Neural cell (in vitro differentiated cells): ENCODE measurements around the gene GAL3ST3. TPM values are rescaled to one million over a fixed set of nuclear protein-coding genes. Genes with fewer than 3 reads are reported as not detected.

Source experiments
- H2AFZ ChIP-seq: fragments of 200-600, 300-800 bp; sonication (generic), shearing (Covaris generic); 2 replicates; pipeline ENCODE4 v1.6.0; 2014; ENCODE audit warnings: low read depth, mild to moderate bottlenecking, antibody characterized with exemption, low read length, moderate library complexity
- H3F3A ChIP-seq: fragments of 200-600 bp; shearing (Covaris generic); 2 replicates; pipeline ENCODE4 v1.6.1; 2016; ENCODE audit warnings: mild to moderate bottlenecking, moderate library complexity, mixed read lengths, antibody characterized with exemption, low read length; ENCODE audit not compliant: insufficient read depth, poor library complexity, severe bottlenecking
- H3K27ac ChIP-seq: fragments of 200-600, 300-800 bp; sonication (generic), shearing (Covaris generic); 2 replicates; pipeline ENCODE4 v1.5.1; 2014; ENCODE audit warnings: mild to moderate bottlenecking, low read length, moderate library complexity
- H3K27me3 ChIP-seq: fragments of 300-800, 200-600 bp; sonication (generic), shearing (Covaris generic); 2 replicates; pipeline ENCODE4 v1.6.0; 2014; ENCODE audit warnings: mild to moderate bottlenecking, low read depth, low read length, moderate library complexity; ENCODE audit not compliant: insufficient read depth
- H3K36me3 ChIP-seq: fragments of 300-800, 200-600 bp; sonication (generic), shearing (Covaris generic); 2 replicates; pipeline ENCODE4 v1.5.1; 2014; ENCODE audit warnings: mild to moderate bottlenecking, antibody characterized with exemption, low read length, moderate library complexity; ENCODE audit not compliant: insufficient read depth
- H3K4me2 ChIP-seq: fragments of 300-800, 200-600 bp; sonication (generic), shearing (Covaris generic); 2 replicates; pipeline ENCODE4 v1.6.0; 2014; ENCODE audit warnings: mild to moderate bottlenecking, low read length
- H3K4me3 ChIP-seq: fragments of 300-800, 200-600 bp; sonication (generic), shearing (Covaris generic); 2 replicates; pipeline ENCODE4 v1.5.1; 2014; ENCODE audit warnings: mild to moderate bottlenecking, low read length, moderate library complexity
- H3K79me2 ChIP-seq: fragments of 200-600 bp; shearing (Covaris generic); replicated peaks from 2 replicates; pipeline ENCODE4 v1.6.0; 2014; ENCODE audit warnings: mild to moderate bottlenecking, low read length, moderate library complexity; ENCODE audit not compliant: insufficient read depth
- H3K9ac ChIP-seq: fragments of 300-800, 200-600 bp; sonication (generic), shearing (Covaris generic); 2 replicates; pipeline ENCODE4 v1.6.1; 2016; ENCODE audit warnings: mild to moderate bottlenecking, low read length, mixed read lengths
- H3K9me2 ChIP-seq: fragments of 200-600 bp; shearing (Covaris generic); 2 replicates; pipeline ENCODE4 v1.6.1; 2016; ENCODE audit warnings: mild to moderate bottlenecking, low read length, mixed read lengths; ENCODE audit not compliant: insufficient read depth
- H3K9me3 ChIP-seq: fragments of 200-600, 300-800 bp; sonication (generic), shearing (Covaris generic); 2 replicates; pipeline ENCODE4 v1.6.1; 2016; ENCODE audit warnings: mild to moderate bottlenecking, mixed run types, low read length, moderate library complexity, mixed read lengths
- H4K20me1 ChIP-seq: fragments of 200-600 bp; shearing (Covaris generic); 2 replicates; pipeline ENCODE4 v1.6.1; 2016; ENCODE audit warnings: mild to moderate bottlenecking, mixed run types; ENCODE audit not compliant: insufficient read depth
- EP300 ChIP-seq: fragments of 450-650 bp; conservative IDR thresholded peaks from 2 replicates; pipeline ENCODE4 v1.6.1; 2014; ENCODE audit warnings: antibody characterized with exemption, mild to moderate bottlenecking, moderate library complexity; ENCODE audit not compliant: poor library complexity, severe bottlenecking
- EZH2 ChIP-seq: fragments of 200-600, 300-800 bp; shearing (Covaris generic), sonication (generic); IDR thresholded peaks from 2 replicates; pipeline ENCODE4 v1.6.1; 2014; ENCODE audit warnings: antibody characterized with exemption, low read length, borderline replicate concordance, mild to moderate bottlenecking; ENCODE audit not compliant: insufficient read depth, poor library complexity, severe bottlenecking
- MXI1 ChIP-seq: fragments of 450-650 bp; conservative IDR thresholded peaks from 2 replicates; pipeline ENCODE4 v1.6.1; 2014; ENCODE audit warnings: antibody characterized with exemption, mild to moderate bottlenecking; ENCODE audit not compliant: poor library complexity, severe bottlenecking
- POLR2AphosphoS5 ChIP-seq: IDR thresholded peaks from 2 replicates; pipeline ENCODE4 v1.6.1; 2012
- RAD21 ChIP-seq: fragments of 450-650 bp; conservative IDR thresholded peaks from 2 replicates; pipeline ENCODE4 v1.6.1; 2014; ENCODE audit warnings: antibody characterized with exemption, mild to moderate bottlenecking, moderate library complexity
- REST ChIP-seq: IDR thresholded peaks from 2 replicates; pipeline ENCODE4 v1.6.1; 2012; ENCODE audit warnings: borderline replicate concordance
- SMC3 ChIP-seq: fragments of 450-650 bp; conservative IDR thresholded peaks from 2 replicates; pipeline ENCODE4 v1.6.1; 2014; ENCODE audit warnings: antibody characterized with exemption, mild to moderate bottlenecking, moderate library complexity; ENCODE audit not compliant: poor library complexity
- TAF1 ChIP-seq: IDR thresholded peaks from 2 replicates; pipeline ENCODE4 v1.6.1; 2012; ENCODE audit warnings: low read depth
- polyA plus RNA-seq: library from polyadenylated mRNA; depleted of rRNA; stranded (reverse); fragments of >200 nt; gene quantifications from 2 replicates; pipeline ENCODE4 v1.2.3, GENCODE V29; 2014
- TF ChIP-seq, protein P1 (sequence below): fragments of 450-650 bp; IDR thresholded peaks from 2 replicates; pipeline ENCODE4 v1.5.1; 2014; ENCODE audit warnings: antibody characterized with exemption, mild to moderate bottlenecking, moderate library complexity; ENCODE audit not compliant: poor library complexity, severe bottlenecking

Gene GAL3ST3
- polyA plus RNA-seq, 1 donor from 2014 or later: 17.2 TPM

DNA sequence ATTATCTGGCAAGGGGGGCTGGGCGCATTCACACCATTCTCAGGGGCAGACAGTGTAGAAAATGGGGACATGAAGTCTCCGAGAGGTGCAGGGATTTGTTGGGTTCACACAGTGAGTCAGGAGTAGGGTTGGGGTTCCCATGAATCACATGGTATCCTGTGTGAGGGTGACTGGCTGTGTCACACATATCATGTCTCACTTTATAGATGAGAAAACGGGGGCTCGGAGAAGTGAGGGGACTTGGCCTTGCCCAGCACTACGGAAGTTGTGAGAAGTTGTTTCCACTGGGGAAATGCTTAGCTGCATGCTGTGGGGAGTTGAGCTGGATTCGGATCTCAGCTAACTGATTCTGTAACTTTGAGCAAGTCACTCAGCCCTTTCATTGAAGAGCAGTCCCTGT, 4.2 kb downstream of the GAL3ST3 start:
- Histone ChIP-seq H3K27ac (no peak overlapping the region), H3K79me2 (peaks cover 4% of the 10 kb centered on the region), H3K9ac (no peak overlapping the region), H3K4me3 (no peak overlapping the region), H3K9me3 (no peaks in the 10 kb centered on the region), H3F3A (no peaks in the 10 kb centered on the region), H3K27me3 (no peaks in the 10 kb centered on the region), H4K20me1 (no peaks in the 10 kb centered on the region), H2AFZ (no peak overlapping the region), H3K4me2 (no peak overlapping the region), H3K9me2 (no peaks in the 10 kb centered on the region), H3K36me3 (no peaks in the 10 kb centered on the region)
- TF ChIP-seq TAF1 (no peak), REST (no peak), POLR2AphosphoS5 (no peak)

DNA sequence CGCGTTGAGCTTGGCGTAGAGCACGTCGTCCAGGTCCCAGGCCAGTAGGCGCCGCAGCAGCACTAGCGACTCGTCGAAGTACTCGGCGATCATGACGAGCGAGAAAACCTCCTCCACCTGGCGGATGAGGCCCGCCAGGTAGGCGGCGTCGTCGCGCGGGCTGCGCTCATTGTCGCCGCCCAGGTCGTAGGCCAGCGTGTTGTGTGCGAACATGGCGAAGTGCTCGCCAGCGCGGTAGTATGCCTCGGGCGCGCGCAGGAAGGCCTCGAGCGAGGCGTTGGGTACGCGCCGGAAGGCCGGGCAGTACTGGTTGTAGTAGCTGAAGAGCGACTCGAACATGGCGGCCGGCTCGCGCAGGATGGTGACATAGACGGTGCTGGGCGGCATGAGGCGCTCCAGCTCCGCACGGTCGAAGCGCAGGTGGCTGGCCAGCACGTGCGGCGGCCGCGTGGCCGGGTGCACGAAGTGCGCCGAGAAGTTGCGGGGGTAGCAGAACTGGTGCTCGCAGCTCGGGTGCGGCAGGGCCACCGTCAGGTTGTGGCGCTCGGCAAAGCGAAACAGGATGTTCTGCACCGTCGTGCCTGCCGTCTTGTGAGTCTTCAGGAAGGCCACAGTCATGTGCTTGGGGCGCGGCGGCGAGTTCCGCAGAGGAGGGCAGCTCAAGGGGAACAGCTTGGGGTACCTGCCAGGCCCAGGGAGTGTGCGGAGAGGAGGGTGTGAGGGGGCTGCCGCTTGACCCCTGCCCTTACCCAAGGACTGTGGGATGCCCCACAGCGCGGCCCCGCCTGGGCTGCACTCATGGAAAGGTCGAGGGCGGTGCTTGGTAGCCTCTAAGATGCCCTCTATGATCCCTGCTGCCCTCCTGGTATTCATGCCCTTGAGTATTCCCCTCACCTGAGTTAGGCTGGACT, 5.7 kb downstream of the GAL3ST3 start:
- Histone ChIP-seq H3K9me3 (no peaks in the 10 kb centered on the region), H2AFZ (no peak overlapping the region), H3K79me2 (peaks cover 4% of the 10 kb centered on the region), H3K9me2 (no peaks in the 10 kb centered on the region), H3K9ac (no peak overlapping the region), H3K4me3 (no peak overlapping the region), H3F3A (no peaks in the 10 kb centered on the region), H4K20me1 (no peaks in the 10 kb centered on the region), H3K27me3 (no peaks in the 10 kb centered on the region), H3K36me3 (no peaks in the 10 kb centered on the region), H3K27ac (no peak overlapping the region), H3K4me2 (no peak overlapping the region)
- TF ChIP-seq RAD21 (no peak), EP300 (no peak), EZH2 (no peak), MXI1 (no peak), REST (no peak), TAF1 (no peak), POLR2AphosphoS5 (no peak), SMC3 (no peak)
- TF ChIP-seq, protein P1, sequence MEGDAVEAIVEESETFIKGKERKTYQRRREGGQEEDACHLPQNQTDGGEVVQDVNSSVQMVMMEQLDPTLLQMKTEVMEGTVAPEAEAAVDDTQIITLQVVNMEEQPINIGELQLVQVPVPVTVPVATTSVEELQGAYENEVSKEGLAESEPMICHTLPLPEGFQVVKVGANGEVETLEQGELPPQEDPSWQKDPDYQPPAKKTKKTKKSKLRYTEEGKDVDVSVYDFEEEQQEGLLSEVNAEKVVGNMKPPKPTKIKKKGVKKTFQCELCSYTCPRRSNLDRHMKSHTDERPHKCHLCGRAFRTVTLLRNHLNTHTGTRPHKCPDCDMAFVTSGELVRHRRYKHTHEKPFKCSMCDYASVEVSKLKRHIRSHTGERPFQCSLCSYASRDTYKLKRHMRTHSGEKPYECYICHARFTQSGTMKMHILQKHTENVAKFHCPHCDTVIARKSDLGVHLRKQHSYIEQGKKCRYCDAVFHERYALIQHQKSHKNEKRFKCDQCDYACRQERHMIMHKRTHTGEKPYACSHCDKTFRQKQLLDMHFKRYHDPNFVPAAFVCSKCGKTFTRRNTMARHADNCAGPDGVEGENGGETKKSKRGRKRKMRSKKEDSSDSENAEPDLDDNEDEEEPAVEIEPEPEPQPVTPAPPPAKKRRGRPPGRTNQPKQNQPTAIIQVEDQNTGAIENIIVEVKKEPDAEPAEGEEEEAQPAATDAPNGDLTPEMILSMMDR: no peak
